NCI-H2107 (cell line): ENCODE data around the gene SLC35F1.

Experiments
- DNase-seq: peaks from one replicate; lab custom pipeline; 2025; lab: John Stamatoyannopoulos, UW

SLC35F1 gene

DNA sequence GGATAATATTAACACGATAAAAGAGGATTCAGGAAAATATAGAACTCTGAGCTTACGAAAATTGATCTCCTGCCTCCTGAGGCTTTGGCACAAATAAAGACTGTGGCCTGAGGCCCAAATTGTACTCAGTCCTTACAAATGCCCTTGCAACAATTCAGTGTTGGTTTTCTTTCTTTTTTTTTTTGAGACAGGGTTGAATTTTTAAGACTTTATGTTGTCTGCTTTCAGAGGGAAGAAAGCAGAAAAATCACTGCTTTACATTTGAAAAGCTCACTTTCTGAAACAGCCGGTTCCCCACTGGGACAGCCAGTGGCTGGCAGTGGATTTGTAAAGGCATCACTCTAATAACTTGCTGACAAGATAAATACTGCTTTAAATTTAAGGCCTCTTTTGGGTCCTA lies 290.5 kb downstream of the SLC35F1 start:
- no peak for DNase-seq

DNA sequence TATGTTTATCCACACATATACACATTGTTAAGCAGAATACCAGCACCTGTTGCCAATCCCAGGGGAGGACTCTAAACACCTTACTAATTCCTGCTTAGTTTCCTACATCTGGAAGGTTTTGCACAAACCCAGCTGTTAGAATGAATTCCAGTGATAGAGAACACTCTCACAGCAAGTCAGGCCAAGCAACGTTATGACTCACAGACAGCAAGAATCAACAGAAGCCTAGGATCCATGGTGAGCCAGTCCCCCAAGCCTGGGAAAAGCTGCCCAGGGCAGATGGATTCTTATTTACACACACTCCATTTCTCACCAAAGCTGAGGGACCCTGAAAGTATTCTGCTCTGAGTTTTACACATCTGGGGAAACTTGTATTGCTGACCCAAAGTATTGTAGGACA lies 291.7 kb downstream of the SLC35F1 start:
- no peak for DNase-seq

DNA sequence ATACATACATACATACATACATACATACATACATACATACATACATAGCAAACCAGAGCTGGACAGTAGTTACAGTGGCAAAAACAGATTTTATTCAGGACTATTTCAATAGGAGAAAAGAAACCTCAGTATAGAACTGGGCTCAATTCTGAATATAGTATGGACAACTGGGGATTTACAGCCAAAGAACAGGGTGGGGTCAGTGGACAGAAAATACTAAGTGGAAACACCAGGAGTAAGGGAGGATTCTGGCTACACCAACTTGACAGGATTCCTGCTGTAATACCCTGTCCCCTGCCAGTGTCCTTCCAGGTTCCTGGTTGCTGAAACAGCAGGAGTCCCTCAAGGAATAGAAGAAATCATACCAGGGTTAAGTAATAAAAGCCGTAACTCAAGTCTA lies 293.1 kb downstream of the SLC35F1 start:
- DNase-seq = no peak

DNA sequence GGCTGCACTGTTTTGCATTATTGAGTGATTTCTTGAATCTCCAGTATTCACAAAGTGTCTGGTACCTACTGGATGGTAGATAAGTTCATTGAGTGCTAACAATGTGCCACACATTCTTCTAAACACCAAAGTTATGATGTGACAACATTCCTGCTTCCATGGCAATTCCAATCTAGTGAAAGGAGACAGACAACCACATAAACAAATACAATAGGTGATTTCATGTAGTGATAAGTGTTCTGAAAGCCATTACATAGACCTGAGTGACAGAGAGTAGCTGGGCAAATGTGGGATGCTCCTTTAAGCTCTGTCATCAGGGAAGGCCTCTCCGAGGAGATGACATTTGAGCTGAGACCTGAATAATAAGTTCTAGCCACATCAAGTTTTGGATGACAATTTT lies 295.5 kb downstream of the SLC35F1 start:
- DNase-seq = no peak

DNA sequence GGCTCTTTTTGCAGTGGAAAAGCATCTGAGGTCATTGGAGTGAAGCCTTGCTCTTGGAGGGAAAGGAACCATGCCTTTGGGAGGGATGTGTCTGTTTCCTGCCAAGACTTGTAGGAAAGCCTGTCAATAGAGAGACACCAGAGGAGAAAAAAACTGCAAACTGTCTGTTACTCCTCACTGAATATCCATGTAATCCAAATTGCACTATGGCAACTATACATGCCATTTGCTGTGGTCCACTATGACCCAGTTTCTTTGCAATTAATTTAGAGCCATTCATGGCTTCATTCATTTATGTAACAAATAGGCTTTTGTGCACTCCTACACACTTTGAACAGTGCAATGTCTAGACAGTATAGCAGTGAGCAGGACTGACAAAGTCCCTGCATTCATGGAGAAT lies 296.5 kb downstream of the SLC35F1 start:
- no peak for DNase-seq

DNA sequence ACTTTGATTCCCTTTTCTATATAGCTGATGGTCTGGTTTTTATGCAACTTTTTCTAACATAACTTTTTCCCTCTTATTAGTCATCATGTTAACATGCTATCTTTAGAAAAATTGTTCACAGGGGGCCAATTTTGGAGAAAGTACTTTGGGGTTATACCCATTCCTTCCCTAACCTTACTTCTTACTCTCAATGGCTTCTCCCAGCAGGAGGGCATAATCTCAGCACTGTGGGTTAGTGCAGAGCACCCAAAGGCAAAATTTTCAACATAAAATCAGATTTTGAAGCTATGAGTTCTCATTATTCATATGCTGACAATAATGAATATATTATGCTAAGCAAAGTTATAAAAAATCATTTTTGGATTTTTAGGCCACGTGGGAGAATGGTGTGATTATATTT lies 299.2 kb downstream of the SLC35F1 start:
- DNase-seq = no peak

DNA sequence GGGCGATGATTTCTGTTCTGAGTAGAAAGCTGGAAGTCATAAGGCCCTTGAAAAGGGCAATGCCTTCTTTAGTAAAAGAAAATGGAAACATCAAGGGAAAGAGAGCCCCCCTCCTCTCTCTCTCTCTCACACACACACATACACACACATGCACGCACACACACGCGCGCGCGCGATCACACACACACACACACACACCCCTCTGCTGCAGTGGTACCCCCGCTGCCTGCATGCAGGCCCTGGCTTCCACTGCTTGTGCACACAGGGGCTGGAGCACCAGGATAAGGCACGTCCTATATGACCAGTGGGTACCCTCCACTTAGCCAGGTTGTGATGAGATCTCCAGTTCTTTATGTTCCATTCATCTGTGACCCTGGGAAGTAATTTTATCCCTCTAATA lies 300.9 kb downstream of the SLC35F1 start:
- peak; percentile 11 for DNase-seq

DNA sequence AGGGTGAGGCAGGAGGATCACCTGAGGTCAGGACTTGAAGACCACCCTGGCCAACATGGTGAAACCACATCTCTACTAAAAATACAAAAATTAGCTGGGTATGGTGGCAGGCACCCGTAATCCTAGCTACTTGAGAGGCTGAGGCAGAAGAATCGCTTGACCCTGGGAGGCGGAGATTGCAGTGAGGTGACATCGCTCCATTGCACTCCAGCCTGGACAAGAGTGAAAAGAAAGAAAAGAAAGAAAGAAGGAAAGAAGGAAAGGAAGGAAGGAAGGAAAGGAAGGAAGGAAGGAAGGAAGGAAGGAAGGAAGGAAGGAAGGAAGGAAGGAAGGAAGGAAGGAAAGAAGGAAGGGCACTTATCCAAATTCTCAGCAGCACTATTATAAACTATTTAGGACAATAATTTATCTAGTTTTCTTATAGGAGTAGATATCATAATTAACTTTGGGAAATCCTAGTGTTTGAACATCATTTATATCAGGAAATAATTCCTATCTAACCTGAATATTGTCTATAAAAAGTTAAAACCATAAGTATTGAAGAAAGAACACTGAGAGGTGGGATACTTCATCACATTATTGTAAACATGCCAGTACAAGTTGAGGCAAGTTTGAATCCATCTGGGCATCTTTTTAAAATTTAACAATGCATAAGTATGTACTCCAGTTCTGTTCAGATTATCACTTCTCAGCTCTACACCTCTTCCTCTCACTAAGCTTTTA lies 305.5 kb downstream of the SLC35F1 start:
- DNase-seq = no peak

DNA sequence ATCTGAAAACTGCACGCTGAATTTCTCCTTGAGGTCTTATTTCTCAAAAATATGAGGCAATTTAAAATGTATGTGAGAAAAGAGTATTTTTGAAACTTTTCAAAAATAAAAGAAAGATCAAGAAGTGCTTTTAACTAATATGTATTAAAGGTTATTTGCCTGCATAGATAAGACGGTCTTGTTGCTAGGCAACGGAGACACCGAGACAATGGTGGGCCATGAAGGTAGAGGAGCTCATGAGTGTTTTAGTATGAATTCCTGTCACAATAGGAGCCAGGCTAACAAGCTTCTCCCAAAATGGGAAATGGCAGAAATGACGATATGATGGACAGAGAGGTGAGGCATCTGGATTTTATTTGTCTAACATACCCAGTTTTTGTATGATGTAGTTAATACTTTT lies 308.2 kb downstream of the SLC35F1 start:
- DNase-seq = no peak

DNA sequence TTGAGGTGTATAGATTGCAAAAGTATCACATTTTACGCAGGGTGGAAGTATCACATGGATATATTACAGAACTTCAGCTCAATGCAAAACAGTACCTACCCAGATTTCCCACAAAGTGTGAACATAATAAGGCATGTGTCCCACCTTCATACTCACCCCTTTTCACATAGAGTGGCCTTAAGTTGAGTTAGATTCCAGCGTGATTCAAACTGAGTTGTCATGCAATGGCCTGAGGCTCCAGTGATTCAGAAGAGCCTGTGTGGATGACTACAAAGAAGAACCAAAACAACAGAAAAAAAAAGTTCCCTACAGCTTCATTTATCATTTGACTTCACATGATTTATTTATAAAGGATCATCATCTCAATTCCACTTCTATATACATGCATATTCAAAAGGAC lies 309.7 kb downstream of the SLC35F1 start:
- no peak for DNase-seq

DNA sequence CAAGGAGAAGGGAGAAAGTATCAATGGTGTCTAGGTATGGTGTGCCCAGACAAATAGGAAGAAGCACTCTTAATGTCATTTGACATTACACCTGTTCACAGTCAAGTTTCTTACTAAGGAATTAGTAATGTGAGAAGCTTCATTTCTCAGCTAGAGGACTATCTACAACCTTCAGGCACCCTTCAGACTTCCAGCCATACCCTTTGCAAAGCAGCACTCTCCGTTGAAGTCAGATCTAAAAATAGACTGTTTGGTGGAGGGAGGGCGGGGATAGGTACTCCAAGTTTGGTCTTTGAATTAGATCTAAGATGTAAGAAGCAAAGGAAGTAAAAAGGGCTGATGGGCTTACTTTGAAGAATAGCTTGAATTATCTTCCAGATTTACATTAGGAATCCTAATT lies 311.1 kb downstream of the SLC35F1 start:
- DNase-seq = no peak

DNA sequence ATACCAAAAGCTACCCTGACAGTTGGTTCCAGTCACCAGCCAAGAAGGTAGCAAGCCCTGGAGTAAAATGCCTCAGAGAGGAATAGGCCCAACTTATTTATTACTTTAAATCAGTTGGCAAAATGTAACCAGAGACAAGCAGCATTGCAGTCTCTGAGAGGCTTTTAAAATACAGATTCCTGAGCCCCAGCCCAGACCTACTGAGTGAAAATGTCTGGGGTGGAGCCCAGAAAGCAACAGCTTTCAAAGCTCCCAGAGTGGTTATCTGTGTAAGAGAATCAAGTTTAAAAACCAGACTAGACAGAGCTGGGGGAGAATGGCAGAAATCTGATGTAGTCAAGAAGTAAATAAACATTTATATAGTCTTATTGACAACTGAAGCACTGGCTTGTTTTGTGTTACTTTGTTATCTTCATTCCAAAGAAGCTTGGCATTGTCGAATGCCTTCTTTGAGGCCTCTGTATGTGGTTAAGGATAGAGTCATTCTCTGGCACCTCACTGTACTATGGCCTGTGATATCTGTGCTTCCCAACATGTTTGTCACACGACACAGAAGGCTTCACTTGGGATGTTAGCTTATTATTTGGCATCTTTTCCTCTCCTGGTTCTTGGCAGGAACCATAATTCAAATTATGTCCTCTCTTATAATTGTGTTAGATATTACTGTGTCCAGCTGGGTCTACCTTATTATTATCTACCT lies 313.5 kb downstream of the SLC35F1 start:
- no peak for DNase-seq

DNA sequence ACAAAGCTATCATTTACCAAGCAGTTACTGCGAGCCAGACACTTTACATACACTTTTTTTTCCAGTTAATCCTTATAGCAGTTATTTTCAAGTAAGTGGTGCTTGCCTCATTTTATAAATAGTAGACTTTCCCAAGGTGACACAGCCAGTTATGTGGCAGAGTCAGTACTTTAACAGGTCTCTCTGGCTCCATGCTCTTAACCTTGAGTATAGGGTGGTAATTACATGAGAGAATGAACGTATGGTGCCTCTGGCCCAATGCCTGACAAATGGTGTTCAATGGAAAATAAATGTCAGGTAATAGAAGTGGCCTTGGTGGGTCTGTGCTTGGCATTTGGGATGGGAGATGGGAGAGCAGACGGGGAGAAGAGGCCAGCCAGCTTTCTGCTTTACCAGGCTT lies 316.3 kb downstream of the SLC35F1 start:
- no peak for DNase-seq

DNA sequence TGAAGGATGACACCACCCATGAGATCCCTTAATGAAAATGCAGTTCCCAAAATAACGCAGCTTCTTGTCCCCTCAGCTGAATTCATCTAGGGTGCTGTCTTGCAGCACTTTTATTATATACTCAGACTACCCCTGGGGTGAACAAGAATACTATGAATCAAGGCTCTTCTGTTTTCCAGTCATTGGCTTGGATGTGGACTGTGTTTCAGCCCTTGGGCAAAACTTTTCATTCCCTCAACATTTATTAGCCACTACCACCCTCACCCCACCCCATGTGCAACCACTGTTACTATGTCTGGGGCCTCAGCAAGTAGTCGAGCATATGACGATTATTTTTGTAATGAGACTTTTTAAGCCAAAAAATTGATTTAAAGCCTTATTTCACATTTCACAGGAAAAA lies 321.8 kb downstream of the SLC35F1 start:
- no peak for DNase-seq

DNA sequence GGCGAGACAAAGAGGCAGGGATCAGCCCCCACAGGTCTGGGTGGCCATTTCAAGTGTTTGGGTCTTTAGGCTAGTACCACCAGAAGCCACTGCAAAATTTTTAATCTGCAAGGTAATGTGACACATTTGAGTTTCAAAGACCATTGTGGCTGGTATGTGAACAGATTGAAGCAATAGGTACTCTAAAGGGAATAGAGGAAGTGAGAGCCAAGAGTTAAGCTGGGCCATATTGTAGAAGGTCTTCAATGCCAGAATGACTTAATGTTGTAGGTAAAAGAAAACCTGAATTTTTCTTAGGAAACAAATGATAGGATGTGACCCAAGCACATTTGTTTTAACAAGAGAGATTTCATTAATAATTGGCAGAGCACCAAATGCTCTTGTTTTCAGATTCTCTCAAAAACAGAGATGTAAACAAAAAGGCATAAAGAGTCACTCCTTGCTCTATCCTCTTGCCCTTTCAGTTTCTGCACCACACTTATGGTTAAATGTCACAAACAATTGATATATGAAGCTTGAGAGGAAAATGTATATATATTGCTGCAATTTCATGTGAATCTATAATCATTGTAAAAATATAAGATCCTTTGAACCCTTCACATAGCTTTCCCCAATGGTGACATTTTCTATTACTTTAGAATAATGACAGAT lies 333.9 kb downstream of the SLC35F1 start:
- DNase-seq = no peak

DNA sequence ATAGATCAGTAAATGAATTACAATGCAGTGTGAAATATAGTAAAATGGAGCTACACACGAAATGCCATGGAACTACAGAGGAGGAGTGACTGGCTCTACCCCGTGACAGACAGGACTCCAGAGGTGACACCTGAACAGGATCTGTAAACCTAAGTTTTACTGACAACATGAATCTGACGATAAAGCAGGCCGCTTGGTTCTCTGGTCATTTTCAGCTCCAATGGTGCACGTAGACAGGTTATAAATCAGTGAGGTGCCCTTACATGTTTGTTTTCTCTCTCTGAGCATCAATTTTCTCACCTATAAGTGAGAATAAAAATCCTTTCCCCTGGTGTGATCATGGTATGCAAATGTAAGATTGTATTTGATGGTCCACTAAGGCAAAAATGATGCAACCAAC lies 339.3 kb downstream of the SLC35F1 start:
- no peak for DNase-seq

DNA sequence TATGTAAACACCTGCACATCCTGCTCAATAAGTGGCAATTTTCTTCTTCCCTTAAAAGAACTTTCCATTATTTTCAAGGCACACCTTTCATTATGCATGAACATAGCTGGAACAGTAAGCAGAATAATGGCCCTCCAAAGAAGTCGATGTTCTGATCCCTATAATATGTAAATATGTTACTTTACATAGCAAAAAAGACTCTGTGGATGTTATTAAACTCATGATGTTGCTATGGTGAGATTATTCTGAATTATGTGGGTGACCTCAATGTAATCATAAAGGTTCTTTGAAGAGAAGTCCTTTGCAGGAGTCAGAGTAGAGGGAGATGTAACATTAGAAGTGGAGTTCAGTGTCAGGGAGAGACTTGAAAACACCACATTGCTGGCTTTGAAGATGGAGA lies 341.1 kb downstream of the SLC35F1 start:
- no peak for DNase-seq

DNA sequence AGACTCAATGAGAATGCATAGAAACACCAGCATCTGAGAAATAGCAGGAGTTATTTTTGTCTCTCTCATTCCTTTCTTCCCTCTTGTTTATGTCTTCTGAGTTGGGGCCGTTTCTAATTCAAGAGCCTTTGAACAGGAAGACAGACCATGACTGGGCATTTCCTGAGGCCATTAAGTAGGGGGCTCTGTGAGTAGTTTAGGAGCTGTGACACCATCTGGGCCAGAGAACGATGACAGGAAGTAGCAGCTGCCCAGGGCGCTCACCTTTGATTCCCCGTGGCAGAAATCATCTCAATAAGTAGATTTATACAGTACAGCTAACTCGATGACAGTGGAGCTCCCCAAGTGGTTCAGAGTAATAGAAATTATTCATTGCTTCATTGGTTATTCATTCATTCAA lies 342.6 kb downstream of the SLC35F1 start:
- no peak for DNase-seq

DNA sequence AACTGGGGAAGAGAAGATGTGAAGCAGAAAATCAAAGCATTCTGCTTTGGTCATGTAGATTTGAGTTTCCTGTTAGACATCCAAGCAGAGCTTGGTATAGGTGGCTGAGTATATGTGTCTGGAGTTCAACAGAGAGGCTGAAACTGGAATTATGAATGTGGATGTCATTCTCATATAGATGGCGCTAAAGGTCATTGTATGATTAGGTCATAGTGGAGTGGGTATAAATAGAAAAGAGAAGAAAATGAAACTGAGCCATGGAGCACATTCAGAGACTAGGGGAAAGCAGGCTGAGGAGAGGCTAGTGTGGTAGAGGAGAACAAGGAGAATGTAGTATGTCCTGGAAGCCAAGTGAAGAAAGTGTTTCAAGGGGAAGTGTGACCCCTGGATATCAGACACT lies 345.4 kb downstream of the SLC35F1 start:
- DNase-seq = no peak

DNA sequence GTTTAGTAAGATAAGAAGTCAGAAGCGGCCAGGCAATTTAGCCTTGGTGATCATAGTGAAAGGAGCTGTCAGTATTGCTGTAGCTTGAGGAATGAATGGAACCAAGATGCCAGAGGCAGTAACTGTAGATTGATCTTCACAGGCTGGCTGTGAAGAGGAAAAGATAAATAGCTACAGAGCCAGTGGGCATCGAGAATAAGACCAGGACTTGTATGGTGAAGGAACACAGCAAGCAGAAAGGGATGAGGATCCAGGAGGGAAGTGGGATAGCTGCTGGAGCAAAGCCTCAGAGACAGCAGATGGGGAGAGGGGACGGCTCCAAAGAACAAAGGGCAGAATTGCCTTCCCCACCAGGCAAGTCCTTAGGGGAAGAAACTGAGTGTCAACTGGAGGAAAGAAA lies 346.7 kb downstream of the SLC35F1 start:
- DNase-seq = no peak

DNA sequence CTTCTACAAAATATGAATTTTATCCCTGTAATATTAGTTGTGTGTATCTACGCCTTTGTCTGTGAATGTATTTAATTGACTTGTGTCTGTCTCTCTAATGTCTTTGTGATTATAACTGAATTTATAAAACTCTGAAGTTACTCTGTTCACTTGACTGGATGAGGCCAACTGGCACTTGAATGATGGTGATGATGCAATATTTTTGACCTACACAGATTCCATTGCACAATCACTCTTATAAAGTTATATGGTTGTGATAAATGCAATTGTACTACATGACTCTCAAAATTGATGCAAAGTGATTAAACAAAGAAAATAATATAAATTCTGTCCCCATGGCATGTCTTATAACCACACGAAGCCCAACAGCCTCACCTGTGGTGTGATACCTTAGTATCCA lies 353.8 kb downstream of the SLC35F1 start:
- DNase-seq = no peak

DNA sequence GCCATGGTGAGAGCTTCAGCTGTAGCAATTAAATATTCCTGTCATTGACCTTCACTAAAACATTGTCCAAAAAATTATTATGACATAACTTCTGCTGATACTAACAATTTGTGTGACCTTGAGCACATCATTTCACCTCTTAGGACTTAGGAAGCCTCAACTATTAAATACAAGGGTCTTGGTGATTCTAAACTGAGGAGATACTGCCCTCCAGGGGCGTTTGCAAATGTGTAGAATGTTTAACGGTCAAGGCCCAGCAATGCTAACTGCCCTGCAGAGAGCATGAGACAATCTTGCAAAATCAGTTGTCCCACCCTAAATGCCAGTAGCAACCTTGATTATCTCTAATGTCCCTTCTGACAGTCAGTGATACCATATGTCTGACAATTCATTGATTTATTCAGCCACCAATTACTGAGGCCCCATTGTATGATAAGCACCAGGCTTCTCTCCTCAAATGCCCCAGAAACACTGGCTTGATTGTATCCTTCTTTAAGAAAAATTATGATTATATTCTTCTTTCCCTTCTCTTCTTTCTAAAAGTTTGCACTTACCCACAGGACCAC lies 356.9 kb downstream of the SLC35F1 start:
- no peak for DNase-seq

DNA sequence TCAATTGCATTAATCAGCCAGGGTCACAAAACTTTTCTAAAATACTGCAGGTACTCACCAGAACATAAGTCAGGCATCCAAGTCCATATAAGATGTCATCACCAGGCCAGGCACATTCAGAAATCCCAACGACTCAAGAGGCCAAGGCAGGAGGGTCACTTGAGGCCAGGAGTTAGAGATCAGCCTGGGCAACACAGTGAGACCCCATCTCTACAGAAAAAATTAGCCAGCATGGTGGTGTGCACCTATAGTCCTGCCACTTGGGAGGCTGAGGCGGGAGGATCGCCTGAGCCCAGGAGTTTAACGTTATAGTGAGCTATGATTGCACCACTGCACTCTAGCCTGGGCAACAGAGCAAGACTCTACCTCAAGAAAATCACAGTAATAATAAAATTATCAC lies 362.6 kb downstream of the SLC35F1 start:
- no peak for DNase-seq
